ENCODE measurements around the gene LILRA2. TPM values are rescaled to one million over a fixed set of nuclear protein-coding genes. Genes with fewer than 3 reads are reported as not detected.

Gene LILRA2
- total and polyA plus RNA-seq, 2 of the 13 experiments (the other 11 are each of a cell fraction or from before 2014, with no cell fraction given) = 0.53 TPM; not detected in 1

DNA sequence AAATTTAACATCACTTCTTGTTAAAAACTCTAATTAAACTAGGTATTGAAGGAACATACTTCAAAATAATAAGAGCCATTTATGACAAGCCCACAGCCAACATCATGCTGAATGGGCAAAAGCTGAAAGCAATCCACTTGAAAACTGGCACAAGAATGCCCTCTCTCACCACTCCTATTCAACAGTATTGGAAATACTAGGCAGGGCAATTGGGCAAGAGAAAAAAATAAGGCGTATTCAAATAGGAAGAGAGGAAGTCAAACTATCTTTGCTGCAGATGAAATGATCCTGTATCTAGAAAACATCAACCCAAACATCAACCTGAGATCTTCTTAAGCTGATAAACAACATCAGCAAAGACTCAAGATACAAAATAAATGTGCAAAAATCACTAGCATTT, 41.1 kb downstream of the LILRA2 start:
- Histone ChIP-seq H3K27ac (ENCODE audit: extremely low read length, insufficient read depth, low read length) (no peak overlapping the region), H3K4me1 (ENCODE audit: insufficient read depth, low read length) (no peaks in the 10 kb centered on the region), H3K4me3 (replicated peaks in 1 of 3; ENCODE audit: insufficient read depth in 1 of 3, low read depth in 2 of 3, low read length in 3 of 3) (no peak overlapping the region), H3K9me3 (ENCODE audit: low read length) (no peaks in the 10 kb centered on the region), H3K9ac (ENCODE audit: insufficient read depth, low read depth, low read length) (no peak overlapping the region), H4K20me1 (ENCODE audit: insufficient read depth, low read length) (no peaks in the 10 kb centered on the region), H3K79me2 (ENCODE audit: insufficient read depth, low read length) (no peaks in the 10 kb centered on the region), H3K27me3 (ENCODE audit: control insufficient read depth in 1 of 2, insufficient read depth in 2 of 2, low read length in 2 of 2) (no peaks in the 10 kb centered on the region), H2AFZ (ENCODE audit: low read length) (no peak overlapping the region), H3K36me3 (replicated peaks in 1 of 2; ENCODE audit: control insufficient read depth in 1 of 2, insufficient read depth in 2 of 2, low read length in 2 of 2) (no peaks in the 10 kb centered on the region), H3K4me2 (ENCODE audit: low read depth, low read length) (no peak overlapping the region)
- 9% methylated on average over 1 of the region's 1 CpG for WGBS (ENCODE audit: low lambda C conversion rate)
- no peak for FAIRE-seq
- no peak for ATAC-seq
- ChIA-PET CTCF (ENCODE audit: low intra/inter-chr PET ratio, low total read pairs) (no interaction called here), POLR2A (no interaction called here)
- BruUV-seq (replicated peaks) = no TSS peak
- no peak for DNase-seq (ENCODE audit: low spot score)
- intact Hi-C loops (cut with micrococcal nuclease; ENCODE audit: unreplicated experiment) (no loop called here), in situ Hi-C loops (cut with HindIII; ENCODE audit: extremely low pct_ligation_motif_present, low pct_unique_long_range_greater_than_20kb) (no loop called here)
- TF ChIP-seq NFKBIZ (CRISPR knock-in tag; IDR thresholded peaks at IDR 0.05) (no peak), ZNF616 (CRISPR knock-in tag; IDR thresholded peaks at IDR 0.05; ENCODE audit: low read depth) (no peak), ZNF256 (CRISPR knock-in tag; conservative IDR thresholded peaks at IDR 0.05) (no peak), KDM4B (CRISPR knock-in tag; IDR thresholded peaks at IDR 0.05) (no peak), RNF2 (conservative IDR thresholded peaks at IDR 0.05; ENCODE audit: low read depth) (no peak), SMC3 (IDR thresholded peaks at IDR 0.05; ENCODE audit: low read length) (no peak), PRMT3 (CRISPR knock-in tag; IDR thresholded peaks at IDR 0.05; ENCODE audit: borderline replicate concordance, low read depth) (no peak), MAFF (IDR thresholded peaks at IDR 0.05; ENCODE audit: low read depth, low read length) (no peak), ZFP37 (CRISPR knock-in tag; IDR thresholded peaks at IDR 0.05; ENCODE audit: borderline replicate concordance) (no peak), ZNF225 (CRISPR knock-in tag; IDR thresholded peaks at IDR 0.05) (no peak)
- TF ChIP-seq, protein P1, sequence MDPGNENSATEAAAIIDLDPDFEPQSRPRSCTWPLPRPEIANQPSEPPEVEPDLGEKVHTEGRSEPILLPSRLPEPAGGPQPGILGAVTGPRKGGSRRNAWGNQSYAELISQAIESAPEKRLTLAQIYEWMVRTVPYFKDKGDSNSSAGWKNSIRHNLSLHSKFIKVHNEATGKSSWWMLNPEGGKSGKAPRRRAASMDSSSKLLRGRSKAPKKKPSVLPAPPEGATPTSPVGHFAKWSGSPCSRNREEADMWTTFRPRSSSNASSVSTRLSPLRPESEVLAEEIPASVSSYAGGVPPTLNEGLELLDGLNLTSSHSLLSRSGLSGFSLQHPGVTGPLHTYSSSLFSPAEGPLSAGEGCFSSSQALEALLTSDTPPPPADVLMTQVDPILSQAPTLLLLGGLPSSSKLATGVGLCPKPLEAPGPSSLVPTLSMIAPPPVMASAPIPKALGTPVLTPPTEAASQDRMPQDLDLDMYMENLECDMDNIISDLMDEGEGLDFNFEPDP (CRISPR knock-in tag; conservative IDR thresholded peaks at IDR 0.05) = no peak
- TF ChIP-seq, protein P2, sequence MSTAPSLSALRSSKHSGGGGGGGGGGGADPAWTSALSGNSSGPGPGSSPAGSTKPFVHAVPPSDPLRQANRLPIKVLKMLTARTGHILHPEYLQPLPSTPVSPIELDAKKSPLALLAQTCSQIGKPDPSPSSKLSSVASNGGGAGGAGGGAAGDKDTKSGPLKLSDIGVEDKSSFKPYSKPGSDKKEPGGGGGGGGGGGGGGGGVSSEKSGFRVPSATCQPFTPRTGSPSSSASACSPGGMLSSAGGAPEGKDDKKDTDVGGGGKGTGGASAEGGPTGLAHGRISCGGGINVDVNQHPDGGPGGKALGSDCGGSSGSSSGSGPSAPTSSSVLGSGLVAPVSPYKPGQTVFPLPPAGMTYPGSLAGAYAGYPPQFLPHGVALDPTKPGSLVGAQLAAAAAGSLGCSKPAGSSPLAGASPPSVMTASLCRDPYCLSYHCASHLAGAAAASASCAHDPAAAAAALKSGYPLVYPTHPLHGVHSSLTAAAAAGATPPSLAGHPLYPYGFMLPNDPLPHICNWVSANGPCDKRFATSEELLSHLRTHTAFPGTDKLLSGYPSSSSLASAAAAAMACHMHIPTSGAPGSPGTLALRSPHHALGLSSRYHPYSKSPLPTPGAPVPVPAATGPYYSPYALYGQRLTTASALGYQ (CRISPR knock-in tag; IDR thresholded peaks at IDR 0.05) = no peak
- TF ChIP-seq, protein P3, sequence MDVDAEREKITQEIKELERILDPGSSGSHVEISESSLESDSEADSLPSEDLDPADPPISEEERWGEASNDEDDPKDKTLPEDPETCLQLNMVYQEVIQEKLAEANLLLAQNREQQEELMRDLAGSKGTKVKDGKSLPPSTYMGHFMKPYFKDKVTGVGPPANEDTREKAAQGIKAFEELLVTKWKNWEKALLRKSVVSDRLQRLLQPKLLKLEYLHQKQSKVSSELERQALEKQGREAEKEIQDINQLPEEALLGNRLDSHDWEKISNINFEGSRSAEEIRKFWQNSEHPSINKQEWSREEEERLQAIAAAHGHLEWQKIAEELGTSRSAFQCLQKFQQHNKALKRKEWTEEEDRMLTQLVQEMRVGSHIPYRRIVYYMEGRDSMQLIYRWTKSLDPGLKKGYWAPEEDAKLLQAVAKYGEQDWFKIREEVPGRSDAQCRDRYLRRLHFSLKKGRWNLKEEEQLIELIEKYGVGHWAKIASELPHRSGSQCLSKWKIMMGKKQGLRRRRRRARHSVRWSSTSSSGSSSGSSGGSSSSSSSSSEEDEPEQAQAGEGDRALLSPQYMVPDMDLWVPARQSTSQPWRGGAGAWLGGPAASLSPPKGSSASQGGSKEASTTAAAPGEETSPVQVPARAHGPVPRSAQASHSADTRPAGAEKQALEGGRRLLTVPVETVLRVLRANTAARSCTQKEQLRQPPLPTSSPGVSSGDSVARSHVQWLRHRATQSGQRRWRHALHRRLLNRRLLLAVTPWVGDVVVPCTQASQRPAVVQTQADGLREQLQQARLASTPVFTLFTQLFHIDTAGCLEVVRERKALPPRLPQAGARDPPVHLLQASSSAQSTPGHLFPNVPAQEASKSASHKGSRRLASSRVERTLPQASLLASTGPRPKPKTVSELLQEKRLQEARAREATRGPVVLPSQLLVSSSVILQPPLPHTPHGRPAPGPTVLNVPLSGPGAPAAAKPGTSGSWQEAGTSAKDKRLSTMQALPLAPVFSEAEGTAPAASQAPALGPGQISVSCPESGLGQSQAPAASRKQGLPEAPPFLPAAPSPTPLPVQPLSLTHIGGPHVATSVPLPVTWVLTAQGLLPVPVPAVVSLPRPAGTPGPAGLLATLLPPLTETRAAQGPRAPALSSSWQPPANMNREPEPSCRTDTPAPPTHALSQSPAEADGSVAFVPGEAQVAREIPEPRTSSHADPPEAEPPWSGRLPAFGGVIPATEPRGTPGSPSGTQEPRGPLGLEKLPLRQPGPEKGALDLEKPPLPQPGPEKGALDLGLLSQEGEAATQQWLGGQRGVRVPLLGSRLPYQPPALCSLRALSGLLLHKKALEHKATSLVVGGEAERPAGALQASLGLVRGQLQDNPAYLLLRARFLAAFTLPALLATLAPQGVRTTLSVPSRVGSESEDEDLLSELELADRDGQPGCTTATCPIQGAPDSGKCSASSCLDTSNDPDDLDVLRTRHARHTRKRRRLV (CRISPR knock-in tag; IDR thresholded peaks at IDR 0.05) = no peak
- TF ChIP-seq, protein P4, sequence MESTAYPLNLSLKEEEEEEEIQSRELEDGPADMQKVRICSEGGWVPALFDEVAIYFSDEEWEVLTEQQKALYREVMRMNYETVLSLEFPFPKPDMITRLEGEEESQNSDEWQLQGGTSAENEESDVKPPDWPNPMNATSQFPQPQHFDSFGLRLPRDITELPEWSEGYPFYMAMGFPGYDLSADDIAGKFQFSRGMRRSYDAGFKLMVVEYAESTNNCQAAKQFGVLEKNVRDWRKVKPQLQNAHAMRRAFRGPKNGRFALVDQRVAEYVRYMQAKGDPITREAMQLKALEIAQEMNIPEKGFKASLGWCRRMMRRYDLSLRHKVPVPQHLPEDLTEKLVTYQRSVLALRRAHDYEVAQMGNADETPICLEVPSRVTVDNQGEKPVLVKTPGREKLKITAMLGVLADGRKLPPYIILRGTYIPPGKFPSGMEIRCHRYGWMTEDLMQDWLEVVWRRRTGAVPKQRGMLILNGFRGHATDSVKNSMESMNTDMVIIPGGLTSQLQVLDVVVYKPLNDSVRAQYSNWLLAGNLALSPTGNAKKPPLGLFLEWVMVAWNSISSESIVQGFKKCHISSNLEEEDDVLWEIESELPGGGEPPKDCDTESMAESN (CRISPR knock-in tag; conservative IDR thresholded peaks at IDR 0.05) = no peak
